Muscle layer of duodenum (tissue), 2 donors: ENCODE data around the gene DPP6.

ENCODE experiments used
- H3K27ac ChIP-seq: one replicate; pipeline ENCODE4 v1.7.0; 2013; ENCODE audit warnings: mild to moderate bottlenecking, low read length
- H3K27me3 ChIP-seq: one replicate; pipeline ENCODE4 v1.7.0; 2013; ENCODE audit warnings: low read depth, mild to moderate bottlenecking, control low read depth, low read length
- H3K36me3 ChIP-seq, 2 donors: one replicate each; pipeline ENCODE4 v1.7.0; 2013; ENCODE audit warnings: low read length in 2 of 2, control low read depth in 1 of 2, mild to moderate bottlenecking in 1 of 2; ENCODE audit not compliant: insufficient read depth in 2 of 2, control insufficient read depth in 1 of 2
- H3K4me1 ChIP-seq, 2 donors: one replicate each; pipeline ENCODE4 v1.7.0; 2013; ENCODE audit warnings: low read length in 2 of 2, mild to moderate bottlenecking in 2 of 2, control low read depth in 1 of 2, moderate library complexity in 1 of 2; ENCODE audit not compliant: insufficient read depth in 2 of 2, control insufficient read depth in 1 of 2
- H3K4me3 ChIP-seq, 2 donors: one replicate each; pipeline ENCODE4 v1.7.0; 2013; ENCODE audit warnings: low read length in 2 of 2, low read depth in 1 of 2, mild to moderate bottlenecking in 1 of 2
- H3K9me3 ChIP-seq, 2 donors: one replicate each; pipeline ENCODE4 v1.7.0; 2013; ENCODE audit warnings: low read length in 2 of 2, control low read depth in 1 of 2, mild to moderate bottlenecking in 1 of 2; ENCODE audit not compliant: control insufficient read depth in 1 of 2
- donor health status: healthy.

Gene DPP6

GRCh38 chr7:154427533-154427932 lies 375.3 kb downstream of the DPP6 start:
- no peaks in the 10 kb centered on the region for H3K36me3 ChIP-seq
- no peak overlapping the region for H3K27ac ChIP-seq
- H3K9me3 ChIP-seq, result no peaks in the 10 kb centered on the region
- no peak overlapping the region for H3K4me3 ChIP-seq
- no peaks in the 10 kb centered on the region for H3K4me1 ChIP-seq
- no peaks in the 10 kb centered on the region for H3K27me3 ChIP-seq

GRCh38 chr7:154429666-154430404 lies 377.6 kb downstream of the DPP6 start:
- Histone ChIP-seq H3K27ac (no peak overlapping the region), H3K9me3 (no peaks in the 10 kb centered on the region), H3K4me3 (no peak overlapping the region)

DNA sequence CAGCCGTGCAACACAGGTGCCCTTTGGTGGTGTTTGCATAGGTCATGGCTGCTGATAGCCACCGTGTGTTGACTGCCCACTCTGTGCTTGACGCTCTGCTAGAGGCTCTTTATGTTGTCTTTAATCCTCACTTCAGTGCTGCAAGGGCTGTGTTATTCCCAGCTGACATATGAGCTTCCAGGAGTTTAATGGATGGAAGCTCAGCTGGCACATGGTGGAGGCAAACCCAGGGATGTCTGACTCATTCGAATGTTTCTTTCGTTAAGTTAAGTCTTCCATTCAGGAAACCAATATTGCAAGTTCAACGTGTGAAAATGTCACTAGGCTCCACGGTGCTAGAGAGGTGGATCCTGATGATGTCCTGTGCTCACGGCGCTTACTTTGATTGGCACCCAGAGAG lies 378.4 kb downstream of the DPP6 start:
- no peaks in the 10 kb centered on the region for H3K9me3 ChIP-seq
- H3K4me1 ChIP-seq, result no peaks in the 10 kb centered on the region
- no peaks in the 10 kb centered on the region for H3K36me3 ChIP-seq
- no peaks in the 10 kb centered on the region for H3K27me3 ChIP-seq
- H3K4me3 ChIP-seq, result no peak overlapping the region
- H3K27ac ChIP-seq, result no peak overlapping the region

More at GRCh38 chr7:154429666-154430404, 377.6 kb downstream of the DPP6 start:
- H3K4me1 ChIP-seq, result no peaks in the 10 kb centered on the region
- H3K36me3 ChIP-seq, result no peaks in the 10 kb centered on the region
- H3K27me3 ChIP-seq, result no peaks in the 10 kb centered on the region

- no peaks in the 10 kb centered on the region for H3K9me3 ChIP-seq
- H3K4me3 ChIP-seq, result no peak overlapping the region
- no peaks in the 10 kb centered on the region for H3K27me3 ChIP-seq
- H3K4me1 ChIP-seq, result no peaks in the 10 kb centered on the region
- no peak overlapping the region for H3K27ac ChIP-seq
- no peaks in the 10 kb centered on the region for H3K36me3 ChIP-seq
Observed at GRCh38 chr7:154431045-154431444, 378.8 kb downstream of the DPP6 start.

DNA sequence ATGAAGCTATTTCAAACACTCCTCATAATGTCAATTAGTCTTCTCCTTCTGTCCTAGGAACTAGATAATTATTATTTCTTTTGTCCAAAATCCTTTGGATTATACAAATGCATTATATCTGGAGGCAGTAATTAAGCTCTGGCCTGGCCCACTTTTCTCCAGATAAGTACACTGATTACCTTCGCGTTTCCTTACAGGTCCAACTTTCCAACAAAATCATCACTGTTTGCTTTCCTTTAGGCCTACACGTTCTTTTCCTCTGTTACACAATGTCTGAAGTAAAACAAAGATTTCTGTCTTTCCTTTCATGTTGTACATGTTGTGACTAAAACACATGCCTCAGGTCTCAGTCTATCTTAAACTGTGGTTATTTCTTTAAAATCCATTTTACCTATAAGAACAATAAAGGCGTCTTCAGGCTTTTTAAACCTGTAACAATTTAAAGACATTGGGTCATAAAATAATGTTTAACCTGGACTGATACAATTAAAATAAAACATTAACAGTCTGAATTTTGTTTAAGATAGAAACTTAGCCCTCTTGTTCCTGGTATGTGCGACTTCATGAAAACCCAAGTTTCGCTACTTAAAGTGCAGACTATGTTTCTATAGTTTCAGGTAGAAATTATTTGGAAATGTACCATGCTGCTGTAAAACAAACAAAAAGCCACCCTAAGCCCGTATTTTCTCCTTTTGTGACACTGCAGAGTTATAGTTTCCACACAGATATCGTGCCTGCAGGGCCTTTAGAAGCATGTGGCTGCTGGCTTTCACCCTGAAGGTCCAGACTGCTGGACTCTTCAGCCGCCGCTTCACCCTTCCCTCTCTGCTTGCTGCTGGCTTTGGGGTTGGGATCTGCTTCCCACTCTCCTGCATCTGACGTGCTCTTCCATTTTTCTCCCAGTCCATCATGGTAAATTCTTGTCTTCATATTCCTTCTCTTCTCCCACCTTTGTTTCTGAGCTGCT lies 381.7 kb downstream of the DPP6 start:
- no peak overlapping the region for H3K27ac ChIP-seq
- H3K4me1 ChIP-seq, result no peaks in the 10 kb centered on the region
- H3K9me3 ChIP-seq, result no peaks in the 10 kb centered on the region
- no peaks in the 10 kb centered on the region for H3K27me3 ChIP-seq
- no peak overlapping the region for H3K4me3 ChIP-seq
- H3K36me3 ChIP-seq, result no peaks in the 10 kb centered on the region

GRCh38 chr7:154436560-154436959 lies 384.4 kb downstream of the DPP6 start:
- H3K4me3 ChIP-seq, result no peak overlapping the region
- no peaks in the 10 kb centered on the region for H3K27me3 ChIP-seq
- H3K9me3 ChIP-seq, result no peaks in the 10 kb centered on the region
- H3K27ac ChIP-seq, result no peak overlapping the region
- H3K4me1 ChIP-seq, result no peaks in the 10 kb centered on the region
- no peaks in the 10 kb centered on the region for H3K36me3 ChIP-seq

- H3K9me3 ChIP-seq, result no peaks in the 10 kb centered on the region
- no peak overlapping the region for H3K27ac ChIP-seq
- H3K36me3 ChIP-seq, result no peaks in the 10 kb centered on the region
- no peak overlapping the region for H3K4me3 ChIP-seq
- H3K4me1 ChIP-seq, result no peaks in the 10 kb centered on the region
- H3K27me3 ChIP-seq, result no peaks in the 10 kb centered on the region
Observed at GRCh38 chr7:154437234-154437633, 385.0 kb downstream of the DPP6 start.

DNA sequence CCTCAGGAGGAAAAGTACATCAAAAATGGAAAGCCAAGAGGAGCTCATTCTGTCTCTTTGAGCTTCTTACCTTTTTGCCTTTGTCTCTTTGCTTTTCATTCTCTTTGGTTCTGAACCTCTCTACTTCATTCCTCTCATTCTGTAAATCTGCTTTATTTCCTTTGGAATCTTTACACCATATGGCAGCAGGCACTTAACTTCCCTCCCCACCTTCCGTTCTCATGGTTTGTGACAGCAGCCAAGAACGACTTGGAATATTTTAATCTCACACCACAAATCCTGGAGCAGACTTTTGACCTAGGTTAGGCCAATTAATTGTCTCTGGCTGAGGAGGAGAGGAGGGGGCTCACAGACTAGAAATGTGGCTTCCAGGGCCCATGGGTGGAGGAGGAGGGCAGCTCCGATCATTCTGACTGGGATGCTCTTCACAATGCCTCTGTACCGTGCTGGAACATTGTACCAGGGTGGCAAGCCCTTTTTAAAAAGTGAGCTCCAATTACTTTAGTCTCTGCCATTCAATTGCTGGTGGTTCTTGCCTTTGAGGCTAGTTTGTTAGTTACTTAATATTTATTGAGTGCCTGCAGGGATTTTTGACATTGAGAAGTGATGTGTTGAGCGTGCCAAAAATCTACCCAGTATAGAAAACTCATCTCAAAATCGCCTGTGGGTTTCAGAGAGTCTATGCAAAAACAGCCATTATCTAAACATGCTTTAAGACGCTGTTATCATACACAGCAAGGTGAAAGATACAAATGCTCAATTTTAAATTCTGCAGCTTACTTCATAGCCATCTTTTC lies 386.6 kb downstream of the DPP6 start:
- Histone ChIP-seq H3K27ac (no peak overlapping the region), H3K9me3 (no peaks in the 10 kb centered on the region), H3K4me3 (no peak overlapping the region), H3K36me3 (no peaks in the 10 kb centered on the region), H3K4me1 (no peaks in the 10 kb centered on the region), H3K27me3 (no peaks in the 10 kb centered on the region)

GRCh38 chr7:154440058-154440457 lies 387.9 kb downstream of the DPP6 start:
- Histone ChIP-seq H3K36me3 (no peaks in the 10 kb centered on the region), H3K27ac (no peak overlapping the region), H3K4me1 (no peaks in the 10 kb centered on the region), H3K4me3 (no peak overlapping the region), H3K27me3 (no peaks in the 10 kb centered on the region), H3K9me3 (no peaks in the 10 kb centered on the region)

GRCh38 chr7:154440651-154441050 lies 388.5 kb downstream of the DPP6 start:
- Histone ChIP-seq H3K36me3 (no peaks in the 10 kb centered on the region), H3K4me1 (no peaks in the 10 kb centered on the region), H3K4me3 (no peak overlapping the region), H3K27me3 (no peaks in the 10 kb centered on the region), H3K9me3 (no peaks in the 10 kb centered on the region), H3K27ac (no peak overlapping the region)

DNA sequence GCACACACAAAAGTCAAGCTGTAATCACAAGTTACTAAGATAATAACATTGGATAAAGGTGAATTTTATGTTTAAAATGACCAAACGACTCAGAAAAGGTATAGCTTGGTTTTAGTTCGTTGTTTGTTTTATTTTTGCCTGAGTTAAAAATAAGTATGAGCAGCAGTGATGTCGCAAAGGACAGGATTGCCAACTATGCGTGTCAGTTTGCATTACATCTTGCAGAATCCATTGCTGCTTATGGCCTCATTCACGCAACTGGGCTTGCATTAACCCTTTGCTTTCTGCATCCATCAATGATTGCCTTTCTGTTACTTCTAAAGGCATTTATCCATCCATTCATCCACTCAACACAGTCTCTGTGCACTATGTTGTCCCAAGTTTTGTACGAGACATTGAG lies 389.6 kb downstream of the DPP6 start:
- H3K36me3 ChIP-seq, result no peaks in the 10 kb centered on the region
- H3K9me3 ChIP-seq, result no peaks in the 10 kb centered on the region
- no peak overlapping the region for H3K4me3 ChIP-seq
- H3K27ac ChIP-seq, result no peak overlapping the region
- H3K4me1 ChIP-seq, result no peaks in the 10 kb centered on the region
- no peaks in the 10 kb centered on the region for H3K27me3 ChIP-seq
